Parathyroid adenoma (tissue), 2 donors: Measurements from ENCODE around the gene RFC3.

Experiments
- H2AFZ ChIP-seq: fragments of 300-600 bp; sonication (generic); one replicate; pipeline ENCODE4 v1.7.0; 2017; ENCODE audit warnings: antibody characterized with exemption, mild to moderate bottlenecking
- H3K27ac ChIP-seq: fragments of 300-600 bp; sonication (generic); one replicate; pipeline ENCODE4 v1.7.0; 2017
- H3K27me3 ChIP-seq: fragments of 300-600 bp; sonication (generic); one replicate; pipeline ENCODE4 v1.7.0; 2017; ENCODE audit warnings: low read length; ENCODE audit not compliant: control insufficient read depth, insufficient read depth
- H3K36me3 ChIP-seq: fragments of 300-600 bp; sonication (generic); one replicate; pipeline ENCODE4 v1.7.0; 2017; ENCODE audit warnings: low read length; ENCODE audit not compliant: control insufficient read depth, insufficient read depth
- H3K4me1 ChIP-seq: fragments of 300-600 bp; sonication (generic); one replicate; pipeline ENCODE4 v1.7.0; 2017; ENCODE audit warnings: control low read depth
- H3K4me2 ChIP-seq: fragments of 300-600 bp; sonication (generic); one replicate; pipeline ENCODE4 v1.7.0; 2017; ENCODE audit warnings: low read length
- H3K4me3 ChIP-seq: fragments of 300-600 bp; sonication (generic); one replicate; pipeline ENCODE4 v1.7.0; 2017; ENCODE audit warnings: low read depth, low read length
- H3K79me2 ChIP-seq: fragments of 300-600 bp; sonication (generic); one replicate; pipeline ENCODE4 v1.7.0; 2017; ENCODE audit warnings: control low read depth
- H3K9ac ChIP-seq: fragments of 300-600 bp; sonication (generic); one replicate; pipeline ENCODE4 v1.7.0; 2017; ENCODE audit warnings: mild to moderate bottlenecking
- H3K9me3 ChIP-seq: fragments of 300-600 bp; sonication (generic); one replicate; pipeline ENCODE4 v1.7.0; 2017; ENCODE audit warnings: low read length; ENCODE audit not compliant: control insufficient read depth
- TF ChIP-seq, protein P1 (sequence below): fragments of 300-600 bp; sonication (generic); IDR thresholded peaks from one replicate; pipeline ENCODE4 v1.7.0; 2017; ENCODE audit warnings: antibody characterized with exemption, mild to moderate bottlenecking
- donor health status: primary hyperparathyroidism.

The RFC3 gene

DNA sequence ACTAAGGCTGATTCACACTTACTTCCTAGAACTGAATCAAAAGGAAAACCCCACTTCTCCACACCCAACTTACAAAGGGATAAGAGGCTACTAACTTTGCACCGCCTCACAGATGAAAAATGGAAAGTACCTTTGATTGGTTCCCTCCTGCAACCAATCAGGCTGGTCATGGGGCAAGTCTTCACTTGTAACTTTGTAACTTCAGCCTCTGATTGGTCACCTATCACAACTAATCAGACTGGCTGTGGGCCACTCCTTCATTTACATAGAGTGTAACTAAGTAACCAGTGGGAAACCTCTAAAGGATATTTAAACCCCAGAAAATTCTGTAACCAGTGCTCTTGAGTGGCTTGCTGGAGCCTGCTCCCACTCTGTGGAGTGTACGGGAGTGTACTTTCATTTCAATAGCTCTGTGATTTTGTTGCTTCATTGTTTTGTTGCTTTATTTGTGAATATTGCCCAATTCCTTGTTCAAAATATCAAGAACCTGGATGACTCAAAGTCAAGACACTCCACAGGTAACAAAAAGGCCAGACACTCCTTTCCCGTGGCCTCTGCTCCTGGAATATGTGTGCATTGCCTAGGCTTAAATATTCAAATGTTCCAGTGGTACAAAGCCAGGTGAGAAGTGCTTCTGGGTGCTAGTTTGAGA is 50.5 kb downstream of the RFC3 start:
- Histone ChIP-seq H3K4me3 (no peak overlapping the region), H3K27ac (no peak overlapping the region), H3K79me2 (no peaks in the 10 kb centered on the region), H3K4me1 (no peaks in the 10 kb centered on the region), H3K4me2 (no peak overlapping the region), H3K27me3 (no peaks in the 10 kb centered on the region), H3K9ac (no peak overlapping the region), H3K36me3 (no peaks in the 10 kb centered on the region), H2AFZ (no peak overlapping the region), H3K9me3 (no peaks in the 10 kb centered on the region)
- TF ChIP-seq, protein P1, sequence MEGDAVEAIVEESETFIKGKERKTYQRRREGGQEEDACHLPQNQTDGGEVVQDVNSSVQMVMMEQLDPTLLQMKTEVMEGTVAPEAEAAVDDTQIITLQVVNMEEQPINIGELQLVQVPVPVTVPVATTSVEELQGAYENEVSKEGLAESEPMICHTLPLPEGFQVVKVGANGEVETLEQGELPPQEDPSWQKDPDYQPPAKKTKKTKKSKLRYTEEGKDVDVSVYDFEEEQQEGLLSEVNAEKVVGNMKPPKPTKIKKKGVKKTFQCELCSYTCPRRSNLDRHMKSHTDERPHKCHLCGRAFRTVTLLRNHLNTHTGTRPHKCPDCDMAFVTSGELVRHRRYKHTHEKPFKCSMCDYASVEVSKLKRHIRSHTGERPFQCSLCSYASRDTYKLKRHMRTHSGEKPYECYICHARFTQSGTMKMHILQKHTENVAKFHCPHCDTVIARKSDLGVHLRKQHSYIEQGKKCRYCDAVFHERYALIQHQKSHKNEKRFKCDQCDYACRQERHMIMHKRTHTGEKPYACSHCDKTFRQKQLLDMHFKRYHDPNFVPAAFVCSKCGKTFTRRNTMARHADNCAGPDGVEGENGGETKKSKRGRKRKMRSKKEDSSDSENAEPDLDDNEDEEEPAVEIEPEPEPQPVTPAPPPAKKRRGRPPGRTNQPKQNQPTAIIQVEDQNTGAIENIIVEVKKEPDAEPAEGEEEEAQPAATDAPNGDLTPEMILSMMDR: no peak

DNA sequence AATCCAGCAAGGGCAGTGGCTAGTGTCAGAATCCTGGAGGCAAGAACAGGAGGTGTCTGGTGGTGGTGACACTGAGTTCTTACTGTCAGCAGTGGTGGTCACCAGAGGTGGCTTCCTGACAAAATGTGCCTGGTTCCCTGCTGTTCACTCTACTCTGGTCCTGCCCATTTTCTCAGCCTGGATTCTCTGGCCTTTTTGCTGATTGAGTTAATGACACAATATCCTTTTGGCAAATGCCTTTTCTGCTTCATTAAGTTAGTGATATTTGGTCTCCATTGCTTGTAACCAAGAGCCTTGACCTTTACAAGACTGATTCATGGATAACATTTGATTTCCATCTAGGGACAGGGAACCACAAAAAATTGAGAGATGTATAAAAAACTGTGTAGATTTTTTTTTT is 51.1 kb downstream of the RFC3 start:
- Histone ChIP-seq H3K79me2 (no peaks in the 10 kb centered on the region), H3K27ac (no peak overlapping the region), H3K4me2 (no peak overlapping the region), H3K27me3 (no peaks in the 10 kb centered on the region), H3K4me1 (no peaks in the 10 kb centered on the region), H3K9me3 (no peaks in the 10 kb centered on the region), H2AFZ (no peak overlapping the region), H3K36me3 (no peaks in the 10 kb centered on the region), H3K9ac (no peak overlapping the region), H3K4me3 (no peak overlapping the region)
- TF ChIP-seq, protein P1: no peak

DNA sequence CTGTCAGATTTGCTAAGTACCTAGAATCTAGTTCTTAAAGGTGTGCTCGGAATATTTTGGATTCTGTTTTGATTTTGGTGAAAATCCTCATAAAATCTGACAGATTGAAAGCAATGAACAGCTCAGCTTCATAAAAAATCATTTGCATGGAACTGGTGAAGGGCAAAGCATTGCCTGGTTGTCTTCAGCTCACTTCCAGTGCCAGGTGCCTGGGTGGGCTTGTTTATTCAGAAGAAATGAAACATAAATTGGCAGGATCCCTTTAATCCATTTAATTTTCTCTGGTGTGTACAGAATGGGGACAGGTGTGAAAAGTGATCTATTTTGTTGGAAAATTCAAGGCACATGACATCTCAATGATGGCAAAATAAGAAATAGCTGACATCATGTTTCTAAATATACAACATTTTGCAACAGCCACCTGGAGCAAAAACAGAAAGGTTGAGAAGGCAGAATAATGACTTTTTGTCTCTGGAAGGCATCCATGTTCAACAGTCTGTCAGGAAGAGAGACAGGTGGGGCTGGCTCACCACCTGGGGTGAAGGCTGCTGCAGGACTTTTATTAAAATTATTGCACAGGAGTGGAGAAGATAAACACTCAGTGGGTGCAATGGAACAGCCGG is 52.2 kb downstream of the RFC3 start:
- H3K4me1 ChIP-seq: no peaks in the 10 kb centered on the region
- H3K36me3 ChIP-seq: no peaks in the 10 kb centered on the region
- TF ChIP-seq, protein P1: no peak
- no peaks in the 10 kb centered on the region for H3K27me3 ChIP-seq
- no peak overlapping the region for H3K4me3 ChIP-seq
- no peak overlapping the region for H3K4me2 ChIP-seq
- no peak overlapping the region for H3K27ac ChIP-seq
- no peaks in the 10 kb centered on the region for H3K9me3 ChIP-seq
- H3K79me2 ChIP-seq: no peaks in the 10 kb centered on the region
- H3K9ac ChIP-seq: no peak overlapping the region
- H2AFZ ChIP-seq: no peak overlapping the region

DNA sequence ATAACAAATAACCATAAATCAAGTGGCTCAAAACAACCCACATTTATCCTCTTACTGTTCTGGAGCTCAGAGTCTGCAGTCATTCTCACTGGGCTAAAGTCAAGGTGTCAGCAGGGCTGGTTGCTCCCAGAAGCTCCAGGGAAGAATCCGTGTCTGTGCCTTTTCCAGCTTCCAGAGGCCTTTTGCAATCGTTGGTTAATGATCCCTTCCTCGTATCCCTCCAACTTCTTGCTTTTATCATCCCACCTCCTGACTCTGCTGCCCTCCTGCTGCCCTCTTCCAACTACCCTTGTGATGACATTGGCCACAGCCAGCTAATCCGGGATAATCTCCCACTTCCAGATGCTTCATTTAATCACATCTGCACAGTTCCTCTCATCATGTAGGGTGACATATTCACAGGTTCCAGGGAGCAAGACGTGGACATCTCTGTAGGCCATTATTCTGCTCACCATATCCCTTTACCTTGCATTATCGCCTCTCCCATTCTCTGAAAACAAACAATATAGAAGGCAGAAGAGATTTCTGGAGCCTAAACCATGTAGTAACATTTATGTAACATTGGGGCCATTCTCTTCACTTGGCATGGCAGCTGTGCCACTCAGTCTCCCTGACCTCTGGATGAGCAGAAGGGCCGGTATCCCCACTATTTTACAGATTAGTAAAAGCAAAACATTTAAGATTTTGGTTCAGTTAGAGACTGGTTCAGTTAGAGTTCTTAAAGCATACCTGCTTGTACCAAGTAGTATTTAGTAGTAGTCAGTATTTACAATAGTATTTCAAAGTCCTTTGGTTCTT is 53.5 kb downstream of the RFC3 start:
- Histone ChIP-seq H3K36me3 (no peaks in the 10 kb centered on the region), H3K27ac (no peak overlapping the region), H3K4me1 (no peaks in the 10 kb centered on the region), H3K27me3 (no peaks in the 10 kb centered on the region), H2AFZ (no peak overlapping the region), H3K9ac (no peak overlapping the region), H3K9me3 (no peaks in the 10 kb centered on the region), H3K4me2 (no peak overlapping the region), H3K79me2 (no peaks in the 10 kb centered on the region), H3K4me3 (no peak overlapping the region)
- TF ChIP-seq, protein P1: no peak
